ENCODE measurements around the gene SNX25. TPM values are rescaled to one million over a fixed set of nuclear protein-coding genes. Genes with fewer than 3 reads are reported as not detected.
"Not testable (repeated sequence)": the region's sequence is repeated elsewhere in the genome, so short reads cannot be mapped to it uniquely, and the experiment has no call there.

SNX25 gene
- total RNA-seq, 4 donors from 2014 or later: 13.3 to 39.3 (median 15.3) TPM

GRCh38 chr4:185309770-185310169 lies 100.4 kb downstream of the SNX25 start:
- H3K27ac ChIP-seq: no peak overlapping the region
- WGBS: 87% methylated on average over 4 of the region's 4 CpGs
- TF ChIP-seq POLR2A (IDR thresholded peaks at IDR 0.05) (no peak), POLR2AphosphoS5 (IDR thresholded peaks at IDR 0.05) (no peak), CTCF (IDR thresholded peaks at IDR 0.05) (no peak), EP300 (IDR thresholded peaks at IDR 0.05) (no peak)
- no peak overlapping the region for H3K4me3 ChIP-seq
- no peaks in the 10 kb centered on the region for H3K9me3 ChIP-seq
- no peaks in the 10 kb centered on the region for H3K4me1 ChIP-seq
- no peaks in the 10 kb centered on the region for H3K27me3 ChIP-seq
- DNase-seq (ENCODE audit: low spot score in 2 of 2): no peak
- H3K36me3 ChIP-seq: peaks cover 27% of the 10 kb centered on the region

DNA sequence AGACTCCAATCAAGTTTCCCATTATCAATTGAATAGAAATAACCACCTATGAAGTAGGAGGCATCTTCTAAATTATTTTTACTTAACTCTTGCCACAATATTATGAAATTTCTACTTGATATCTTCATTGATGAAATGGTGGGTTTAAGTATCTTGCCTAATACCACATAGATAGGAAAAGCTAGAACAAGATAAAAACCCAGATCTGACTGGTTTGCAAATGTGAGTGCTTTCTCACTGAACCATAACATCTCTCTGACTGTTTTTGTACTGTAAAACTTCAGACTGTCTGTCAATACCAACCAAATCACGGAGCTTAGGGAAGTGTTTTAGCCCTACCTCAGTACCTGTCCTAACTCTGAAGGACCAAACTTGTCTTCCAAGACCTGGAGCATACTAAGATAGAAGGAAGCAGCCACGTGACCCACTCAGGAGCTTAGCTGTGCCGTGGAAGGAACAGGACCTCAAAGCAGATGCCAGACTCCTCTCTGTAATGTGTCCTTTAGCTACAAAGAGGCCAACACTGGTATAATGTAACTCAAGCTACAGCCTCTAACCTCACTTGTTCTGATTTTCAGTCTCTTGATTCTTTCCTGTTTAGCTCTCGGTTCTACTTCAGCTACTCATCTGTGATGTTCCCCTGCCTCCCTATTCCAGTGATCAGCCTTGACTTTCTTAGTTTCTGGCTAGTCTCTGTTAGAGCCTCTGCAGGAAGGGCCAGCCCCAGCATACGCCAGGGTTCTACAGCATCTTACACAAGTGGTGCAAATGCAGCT lies 101.9 kb downstream of the SNX25 start:
- H3K36me3 ChIP-seq: peaks cover 27% of the 10 kb centered on the region
- no peak for TF ChIP-seq EP300 (IDR thresholded peaks at IDR 0.05)
- no peak for TF ChIP-seq CTCF (IDR thresholded peaks at IDR 0.05)
- TF ChIP-seq POLR2AphosphoS5 (IDR thresholded peaks at IDR 0.05): no peak
- no peak for TF ChIP-seq POLR2A (IDR thresholded peaks at IDR 0.05)
- 94% methylated on average over 5 of the region's 5 CpGs for WGBS
- no peaks in the 10 kb centered on the region for H3K4me1 ChIP-seq
- H3K9me3 ChIP-seq: no peaks in the 10 kb centered on the region
- no peaks in the 10 kb centered on the region for H3K27me3 ChIP-seq
- DNase-seq (ENCODE audit: low spot score in 2 of 2): no peak
- no peak overlapping the region for H3K27ac ChIP-seq
- H3K4me3 ChIP-seq: no peak overlapping the region

- DNase-seq (ENCODE audit: low spot score in 2 of 2): no peak
- Histone ChIP-seq H3K27ac (no peak overlapping the region), H3K9me3 (no peaks in the 10 kb centered on the region), H3K36me3 (peaks cover 27% of the 10 kb centered on the region), H3K27me3 (no peaks in the 10 kb centered on the region), H3K4me3 (no peak overlapping the region), H3K4me1 (no peaks in the 10 kb centered on the region)
- TF ChIP-seq EP300 (IDR thresholded peaks at IDR 0.05) (no peak), POLR2AphosphoS5 (IDR thresholded peaks at IDR 0.05) (no peak), POLR2A (IDR thresholded peaks at IDR 0.05) (no peak), CTCF (IDR thresholded peaks at IDR 0.05) (no peak)
- WGBS: 96% methylated on average over 5 of the region's 5 CpGs
These were observed 103.3 kb downstream of the SNX25 start for GRCh38 chr4:185312699-185313098.

DNA sequence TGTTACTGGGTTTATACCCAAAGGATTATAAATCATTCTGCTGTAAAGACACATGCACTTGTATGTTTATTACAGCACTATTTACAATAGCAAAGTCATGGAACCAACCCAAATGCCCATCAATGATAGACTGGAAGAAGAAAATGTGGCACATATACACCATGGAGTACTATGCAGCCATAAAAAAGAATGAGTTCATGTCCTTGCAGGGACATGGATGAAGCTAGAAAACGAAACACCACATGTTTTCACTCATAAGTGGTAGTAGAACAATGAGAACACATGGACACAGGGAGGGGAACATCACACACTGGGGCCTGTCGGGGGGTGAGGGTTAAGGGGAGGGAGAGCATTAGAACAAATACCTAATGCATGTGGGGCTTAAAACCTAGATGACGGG lies 108.1 kb downstream of the SNX25 start:
- WGBS: 96% methylated on average over 3 of the region's 3 CpGs
- H3K27me3 ChIP-seq; H3K9me3 ChIP-seq; DNase-seq (ENCODE audit: low spot score in 2 of 2); H3K36me3 ChIP-seq; H3K4me1 ChIP-seq; H3K27ac ChIP-seq; H3K4me3 ChIP-seq: not testable (repeated sequence)

DNA sequence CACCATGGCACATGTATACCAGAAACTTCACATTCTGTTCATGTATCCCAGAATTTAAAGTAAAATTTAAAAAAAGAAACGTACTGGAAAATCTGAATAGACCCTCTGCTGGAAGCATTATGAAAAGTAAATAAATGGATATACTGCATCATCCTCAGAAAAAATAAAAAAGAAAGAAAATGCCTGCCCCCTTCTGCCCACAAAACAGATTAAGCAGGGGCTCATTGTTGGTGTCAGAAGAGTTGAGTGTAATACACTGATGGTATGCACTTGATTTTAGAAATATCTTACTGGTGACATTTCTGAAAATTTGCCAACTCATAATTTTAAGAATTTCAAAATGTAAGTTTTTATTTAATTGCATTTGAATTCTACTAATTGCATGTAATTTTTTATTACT lies 108.5 kb downstream of the SNX25 start:
- DNase-seq (ENCODE audit: low spot score in 2 of 2): no peak
- H3K4me1 ChIP-seq: no peaks in the 10 kb centered on the region
- H3K9me3 ChIP-seq: no peaks in the 10 kb centered on the region
- no peak overlapping the region for H3K27ac ChIP-seq
- WGBS: 87% methylated on average over 1 of the region's 1 CpG
- no peaks in the 10 kb centered on the region for H3K27me3 ChIP-seq
- H3K36me3 ChIP-seq: peaks cover under 1% of the 10 kb centered on the region
- H3K4me3 ChIP-seq: no peak overlapping the region
- TF ChIP-seq CTCF (IDR thresholded peaks at IDR 0.05) (no peak), POLR2A (IDR thresholded peaks at IDR 0.05) (no peak), EP300 (IDR thresholded peaks at IDR 0.05) (no peak), POLR2AphosphoS5 (IDR thresholded peaks at IDR 0.05) (no peak)

GRCh38 chr4:185318679-185319078 lies 109.3 kb downstream of the SNX25 start:
- no peak for TF ChIP-seq EP300 (IDR thresholded peaks at IDR 0.05)
- Histone ChIP-seq H3K9me3 (no peaks in the 10 kb centered on the region), H3K4me3 (no peak overlapping the region), H3K36me3 (no peaks in the 10 kb centered on the region), H3K27ac (no peak overlapping the region), H3K27me3 (no peaks in the 10 kb centered on the region), H3K4me1 (no peaks in the 10 kb centered on the region)
- no peak for DNase-seq (ENCODE audit: low spot score in 2 of 2)
- WGBS: 48% methylated on average over 2 of the region's 2 CpGs
